PC-9 (cell line): Measurements from ENCODE around the gene CEP170. TPM values are rescaled to one million over a fixed set of nuclear protein-coding genes. Genes with fewer than 3 reads are reported as not detected.
"Not testable (repeated sequence)": the region's sequence is repeated elsewhere in the genome, so short reads cannot be mapped to it uniquely, and the experiment has no call there.

Experiments
- BruUV-seq: library from RNA; stranded (reverse); fragments of 400-500 nt; replicated peaks from 2 replicates; lab custom pipeline; 2021; lab: Mats Ljungman, UMichigan
- CTCF ChIA-PET: fragments of 300-600 bp; sonication (Branson Sonifier 250); formaldehyde crosslinking; loops from one replicate; lab custom pipeline; 2022; ENCODE audit warnings: antibody characterized with exemption; lab: Charles Lee
- POLR2A ChIA-PET: fragments of 300-600 bp; sonication (Branson Sonifier 250); formaldehyde crosslinking; loops from one replicate; lab custom pipeline; 2022; ENCODE audit warnings: antibody characterized with exemption; ENCODE audit not compliant: unreplicated experiment; lab: Charles Lee
- DNase-seq, 2 experiments: peaks; one replicate each; pipeline versions ENCODE4 v3.0.0 to v3.0.0-alpha.2; 2015 to 2022; ENCODE audit warnings: mixed read lengths in 1 of 2
- H2AFZ ChIP-seq: fragments of 200-600 bp; sonication (generic); 2 replicates; pipeline ENCODE4 v1.8.1; 2017; ENCODE audit warnings: antibody characterized with exemption
- H3F3A ChIP-seq: fragments of 200-600 bp; sonication (generic); 2 replicates; pipeline ENCODE4 v1.8.1; 2017; ENCODE audit warnings: antibody characterized with exemption, mild to moderate bottlenecking, low read depth; ENCODE audit not compliant: insufficient read depth
- H3K27ac ChIP-seq: fragments of 200-600 bp; sonication (generic); 2 replicates; pipeline ENCODE4 v1.6.1; 2016; ENCODE audit warnings: mixed run types
- H3K27me3 ChIP-seq: fragments of 200-600 bp; sonication (generic); 2 replicates; pipeline ENCODE4 v1.6.1; 2016; ENCODE audit warnings: low read depth, mixed run types; ENCODE audit not compliant: insufficient read depth
- H3K36me3 ChIP-seq: fragments of 200-600 bp; sonication (generic); 2 replicates; pipeline ENCODE4 v1.6.1; 2016; ENCODE audit warnings: low read depth, mixed run types
- H3K4me1 ChIP-seq: fragments of 200-600 bp; sonication (generic); replicated peaks from 2 replicates; pipeline ENCODE4 v1.6.1; 2016; ENCODE audit warnings: mixed run types; ENCODE audit not compliant: insufficient read depth
- H3K4me2 ChIP-seq: fragments of 200-600 bp; sonication (generic); 2 replicates; pipeline ENCODE4 v1.6.1; 2017; ENCODE audit warnings: mixed run types
- H3K4me3 ChIP-seq: fragments of 200-600 bp; sonication (generic); 2 replicates; pipeline ENCODE4 v1.6.1; 2016; ENCODE audit warnings: mixed run types
- H3K79me2 ChIP-seq: fragments of 200-600 bp; sonication (generic); 2 replicates; pipeline ENCODE4 v1.6.1; 2017; ENCODE audit warnings: low read depth, mixed run types
- H3K9me2 ChIP-seq: fragments of 200-600 bp; sonication (generic); 2 replicates; pipeline ENCODE4 v1.8.1; 2017; ENCODE audit warnings: mild to moderate bottlenecking; ENCODE audit not compliant: insufficient read depth
- H3K9me3 ChIP-seq: fragments of 200-600 bp; sonication (generic); 2 replicates; pipeline ENCODE4 v1.8.1; 2016; ENCODE audit warnings: low read depth; ENCODE audit not compliant: insufficient read depth
- H4K20me1 ChIP-seq: fragments of 200-600 bp; sonication (generic); 2 replicates; pipeline ENCODE4 v1.8.1; 2017; ENCODE audit not compliant: insufficient read depth
- intact Hi-C: fragments of 100-400 bp; cut with micrococcal nuclease; formaldehyde crosslinking; loops from one replicate; pipeline ENCODE4 v1.10.0; 2022; ENCODE audit not compliant: unreplicated experiment
- total RNA-seq: library from RNA; stranded (reverse); gene quantifications from 2 replicates; pipeline ENCODE4 v1.2.3, GENCODE V29; 2021

The CEP170 gene
- total RNA-seq, 1 experiment from 2014 or later, result 40.8 TPM

DNA sequence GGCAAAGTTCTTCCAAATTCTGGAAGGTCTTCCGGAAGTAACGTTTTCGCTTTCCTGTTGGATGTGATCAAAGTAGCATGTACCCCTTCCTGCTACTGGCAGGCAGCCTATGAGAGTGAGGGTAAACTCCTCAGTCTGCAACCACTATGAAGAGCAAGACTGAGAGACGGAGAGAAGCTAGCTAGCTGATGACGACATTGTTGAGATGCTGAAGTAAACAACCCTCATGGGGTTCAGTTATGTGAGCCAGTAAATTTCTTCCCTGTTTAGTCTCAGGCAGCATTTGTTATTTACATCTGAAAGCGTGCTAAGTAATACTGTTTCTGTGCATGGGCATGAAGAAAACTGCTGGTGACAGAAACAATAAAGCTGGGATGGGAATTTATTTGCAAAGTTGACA is 57.6 kb downstream of the CEP170 start:
- H3K9me2 ChIP-seq, BruUV-seq, H3K4me2 ChIP-seq, H3K4me3 ChIP-seq, H3K79me2 ChIP-seq, H3K36me3 ChIP-seq, H3K4me1 ChIP-seq, H3K27me3 ChIP-seq, H4K20me1 ChIP-seq, CTCF ChIA-PET, H2AFZ ChIP-seq, intact Hi-C loops, H3K9me3 ChIP-seq, H3K27ac ChIP-seq, H3F3A ChIP-seq, DNase-seq, POLR2A ChIA-PET: not testable (repeated sequence)

DNA sequence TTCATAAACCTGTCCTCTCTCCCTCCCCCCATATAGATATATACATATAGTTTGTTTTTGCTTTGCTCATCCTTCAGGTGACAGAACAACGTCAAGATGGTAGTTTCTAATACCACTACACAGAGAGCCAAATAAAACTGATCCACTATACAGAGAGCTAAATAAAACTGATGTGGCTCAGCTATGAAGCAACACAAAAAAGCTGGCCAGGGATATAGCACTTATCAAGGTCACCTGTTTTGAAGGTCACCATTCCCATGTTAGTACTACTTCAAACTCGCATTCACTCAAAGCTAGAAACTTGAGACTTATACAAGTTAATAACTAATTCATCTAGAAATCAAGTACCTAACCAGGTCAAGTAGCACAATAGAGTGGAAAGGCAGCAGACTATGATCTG is 61.8 kb downstream of the CEP170 start:
- not testable (repeated sequence) for H3K4me2 ChIP-seq

DNA sequence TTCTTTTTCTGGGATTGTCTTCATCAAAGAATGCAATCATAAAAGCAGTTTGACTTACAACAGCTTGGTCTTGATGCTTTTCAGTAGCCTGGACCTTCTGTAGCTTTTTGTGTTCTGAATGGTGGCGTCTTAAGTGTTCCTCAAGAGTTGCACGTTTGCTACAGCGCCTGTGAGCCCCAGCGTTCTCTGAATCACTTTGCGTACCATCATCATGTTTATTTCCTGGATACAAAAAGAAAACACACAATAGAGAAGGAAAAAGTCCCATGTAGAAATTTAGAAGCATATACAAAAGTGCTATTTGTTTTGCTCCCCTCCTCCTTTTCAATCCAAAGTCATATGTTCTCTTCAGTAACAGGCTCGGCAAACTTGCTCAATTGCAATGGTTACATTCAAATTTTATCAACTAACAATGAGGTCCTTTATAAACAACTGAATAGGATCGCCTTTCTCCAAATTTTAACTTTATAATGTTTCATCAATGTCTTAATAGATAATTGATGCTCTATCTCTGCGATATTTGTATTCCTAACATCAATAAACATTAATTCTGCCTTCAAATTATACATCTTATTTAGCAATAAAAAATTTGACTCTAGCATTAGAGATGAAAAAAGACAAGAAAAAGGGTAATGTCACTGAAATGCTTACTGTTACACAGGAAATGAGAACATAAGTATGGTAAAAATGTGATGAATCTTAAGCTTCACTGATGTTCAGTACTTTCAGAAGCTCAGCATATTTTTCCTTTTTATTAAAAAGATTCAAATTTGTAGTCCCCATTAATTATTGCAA is 68.7 kb downstream of the CEP170 start:
- H3K27ac ChIP-seq, H4K20me1 ChIP-seq, H3K4me1 ChIP-seq, H3K4me3 ChIP-seq, intact Hi-C loops, DNase-seq, H3K9me2 ChIP-seq, H3F3A ChIP-seq, H3K36me3 ChIP-seq, H3K4me2 ChIP-seq, BruUV-seq, H3K27me3 ChIP-seq, H3K79me2 ChIP-seq, H3K9me3 ChIP-seq, CTCF ChIA-PET, H2AFZ ChIP-seq: not testable (repeated sequence)
- POLR2A ChIA-PET, result interaction anchor here (0.6 kb wide), 1 partner anchor 1668 kb away, joined by 5 read pairs; no protein-coding TSS in a partner anchor

More for the DNA sequence above, 61.8 kb downstream of the CEP170 start:
- H3F3A ChIP-seq, H3K9me3 ChIP-seq, H3K36me3 ChIP-seq, H3K27ac ChIP-seq, CTCF ChIA-PET, H3K27me3 ChIP-seq, POLR2A ChIA-PET, H3K9me2 ChIP-seq, BruUV-seq, H3K4me3 ChIP-seq, H3K79me2 ChIP-seq, DNase-seq, H2AFZ ChIP-seq, H4K20me1 ChIP-seq, intact Hi-C loops, H3K4me1 ChIP-seq: not testable (repeated sequence)

DNA sequence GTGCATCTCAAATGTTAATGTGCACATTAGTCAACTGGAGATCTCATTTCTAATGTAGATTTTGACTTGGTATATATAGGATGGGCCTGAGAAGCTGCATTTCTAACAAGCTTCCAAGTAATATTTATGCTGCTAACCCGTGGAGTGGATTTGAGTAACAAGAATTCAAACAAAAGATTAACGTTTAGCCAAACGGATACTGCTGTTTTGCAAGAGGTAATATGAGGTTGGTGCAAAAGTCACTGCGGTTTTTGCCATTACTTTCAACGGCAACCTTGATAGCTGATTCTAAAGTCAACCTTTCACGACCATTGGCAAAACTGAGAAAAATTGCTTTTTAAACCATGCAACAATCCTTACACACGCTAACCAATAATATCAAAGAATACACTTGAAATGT is 70.3 kb downstream of the CEP170 start:
- H2AFZ ChIP-seq, H3K4me3 ChIP-seq, H3K9me2 ChIP-seq, H3K4me1 ChIP-seq, H4K20me1 ChIP-seq, CTCF ChIA-PET, H3F3A ChIP-seq, H3K27ac ChIP-seq, intact Hi-C loops, H3K79me2 ChIP-seq, DNase-seq, H3K4me2 ChIP-seq, POLR2A ChIA-PET, H3K36me3 ChIP-seq, H3K27me3 ChIP-seq, BruUV-seq, H3K9me3 ChIP-seq: not testable (repeated sequence)

DNA sequence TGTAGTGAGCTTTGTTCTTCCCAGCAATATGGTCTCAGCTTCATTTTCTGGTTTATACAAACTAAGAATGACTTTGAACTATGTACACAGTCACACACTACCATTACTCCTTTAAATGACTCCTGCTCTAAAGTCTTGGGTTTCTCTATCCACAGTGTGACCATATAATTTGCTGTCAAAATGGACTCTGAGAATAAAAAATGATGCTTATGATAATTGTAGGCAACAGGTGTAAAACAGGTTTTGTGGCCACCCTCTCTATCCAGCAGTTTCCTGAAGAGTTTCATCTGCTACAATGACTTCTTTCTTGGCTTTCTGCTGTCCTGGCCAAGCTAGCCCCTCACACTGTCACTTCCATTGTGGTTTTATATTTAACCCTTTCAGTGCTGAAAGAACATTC is 71.4 kb downstream of the CEP170 start:
- intact Hi-C loops, H2AFZ ChIP-seq, DNase-seq, H3F3A ChIP-seq, BruUV-seq, H3K9me2 ChIP-seq, H3K36me3 ChIP-seq, H3K79me2 ChIP-seq, H3K4me2 ChIP-seq, H3K27ac ChIP-seq, H3K9me3 ChIP-seq, H3K27me3 ChIP-seq, H4K20me1 ChIP-seq, POLR2A ChIA-PET, H3K4me3 ChIP-seq, CTCF ChIA-PET, H3K4me1 ChIP-seq: not testable (repeated sequence)

DNA sequence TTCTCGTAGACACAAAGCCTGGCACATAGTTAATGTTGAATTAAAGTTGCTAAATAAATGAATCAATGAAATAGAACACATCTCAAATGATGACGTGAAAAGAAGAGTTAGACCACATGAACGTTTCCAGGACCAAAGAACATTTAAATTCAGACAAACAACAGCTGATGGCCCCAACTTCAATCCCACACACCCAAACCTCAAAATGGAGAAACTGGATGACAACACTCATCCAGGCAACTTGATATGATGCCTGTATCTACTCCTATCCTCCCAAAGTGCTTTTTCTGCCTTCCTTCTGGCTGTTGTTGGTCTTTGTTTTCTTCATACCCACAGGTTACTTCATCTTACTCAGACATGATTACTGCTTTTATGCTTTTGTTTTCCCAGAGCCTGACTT is 71.9 kb downstream of the CEP170 start:
- H3K36me3 ChIP-seq, BruUV-seq, H3K79me2 ChIP-seq, CTCF ChIA-PET, H3K27ac ChIP-seq, H3K4me1 ChIP-seq, H3F3A ChIP-seq, H4K20me1 ChIP-seq, intact Hi-C loops, H3K9me3 ChIP-seq, H2AFZ ChIP-seq, H3K9me2 ChIP-seq, H3K4me3 ChIP-seq, H3K27me3 ChIP-seq, POLR2A ChIA-PET, DNase-seq, H3K4me2 ChIP-seq: not testable (repeated sequence)
